SU-DHL-6 (cell line): ENCODE measurements around the gene OXT.

Experiments
- CTCF ChIP-seq: fragments of 200-600 bp; sonication (generic); IDR thresholded peaks from one replicate; pipeline ENCODE4 v1.5.1; 2017; ENCODE audit warnings: antibody characterized with exemption, mild to moderate bottlenecking, low read length, moderate library complexity; ENCODE audit not compliant: insufficient read depth, poor library complexity, severe bottlenecking
- EZH2phosphoT487 ChIP-seq: fragments of 200-600 bp; sonication (generic), shearing (Covaris generic); conservative IDR thresholded peaks from 2 replicates; pipeline ENCODE4 v1.6.1; 2018; ENCODE audit warnings: mild to moderate bottlenecking, antibody characterized with exemption, low read length, moderate library complexity, mixed read lengths

GRCh38 chr20:3082955-3083952 lies 11.8 kb downstream of the OXT start:
- TF ChIP-seq CTCF (no peak), EZH2phosphoT487 (no peak)
